Vagina (tissue), 2 donors: Measurements from ENCODE around the gene TGFA. TPM values are rescaled to one million over a fixed set of nuclear protein-coding genes. Genes with fewer than 3 reads are reported as not detected.

Experiments
- DNase-seq, 2 donors: peaks; one replicate each; pipeline ENCODE4 v3.0.0-alpha.2; 2017; ENCODE audit errors: extremely low spot score in 2 of 2
- H3K27ac ChIP-seq: fragments of 200-600 bp; sonication (generic); one replicate; pipeline ENCODE4 v1.5.1; 2019
- H3K27me3 ChIP-seq: fragments of 200-600 bp; sonication (generic); one replicate; pipeline ENCODE4 v1.5.1; 2019
- H3K36me3 ChIP-seq, 2 donors: fragments of 200-600 bp; sonication (generic); one replicate each; pipeline ENCODE4 v1.5.1; 2017 to 2019
- H3K4me1 ChIP-seq: fragments of 200-600 bp; sonication (generic); one replicate; pipeline ENCODE4 v1.5.1; 2019
- H3K4me3 ChIP-seq, 2 donors: fragments of 200-600 bp; sonication (generic); 1 replicate in 1 of 2; 2 replicates in 1 of 2; pipeline ENCODE4 v1.5.1; 2016 to 2019
- H3K9me3 ChIP-seq: fragments of 200-600 bp; sonication (generic); one replicate; pipeline ENCODE4 v1.5.1; 2019
- POLR2A ChIP-seq, 2 donors: fragments of 450-650 bp; IDR thresholded peaks; one replicate each; pipeline ENCODE4 v1.6.1; 2017; ENCODE audit warnings: antibody characterized with exemption in 2 of 2, mild to moderate bottlenecking in 2 of 2, moderate library complexity in 2 of 2
- POLR2AphosphoS5 ChIP-seq, 2 donors: sonication (generic); formaldehyde crosslinking; IDR thresholded peaks; one replicate each; pipeline ENCODE4 v1.9.0; 2017; ENCODE audit warnings: antibody characterized with exemption in 2 of 2, mild to moderate bottlenecking in 2 of 2, low read depth in 1 of 2; ENCODE audit not compliant: insufficient read depth in 1 of 2
- intact Hi-C: fragments of 100-400 bp; cut with DNase I; formaldehyde crosslinking; loops from one replicate; pipeline ENCODE4 v1.15.1; 2023
- total RNA-seq: library from RNA; depleted of rRNA; stranded (reverse); fragments of >200 nt; gene quantifications from one replicate; pipeline ENCODE4 v1.2.3, GENCODE V29; 2016
- TF ChIP-seq, protein P1 (sequence below), 3 experiments: fragments of 450-650 bp in 2 of 3; fragments of 200-600 bp in 1 of 3; sonication (generic) in 1 of 3; IDR thresholded peaks; one replicate each; pipeline ENCODE4 v1.5.1; 2017 to 2019; ENCODE audit warnings: antibody characterized with exemption in 3 of 3, mild to moderate bottlenecking in 2 of 3, moderate library complexity in 2 of 3

The TGFA gene
- total RNA-seq, 1 donor from 2014 or later: 27.7 TPM

DNA sequence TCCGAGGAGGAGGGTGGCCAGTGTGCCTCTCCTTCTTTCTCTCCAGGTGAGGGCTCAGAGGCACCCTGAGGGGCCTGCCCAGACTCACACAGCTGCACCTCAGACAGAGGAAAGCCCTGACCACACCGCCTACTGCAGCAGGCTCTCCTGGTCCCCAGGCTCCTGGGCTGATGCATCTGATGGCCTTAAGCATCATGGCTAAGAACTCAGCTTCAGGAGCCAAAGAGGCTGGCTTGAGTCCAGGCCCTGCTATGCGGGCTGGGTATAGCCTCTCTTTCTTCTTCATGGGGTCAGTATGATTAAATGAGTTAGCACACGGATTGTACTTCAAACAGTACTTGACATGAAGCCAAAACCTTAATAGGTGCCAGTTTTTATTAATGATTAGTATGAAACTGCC is 89.6 kb downstream of the TGFA start:
- intact Hi-C loops: no loop called here
- Histone ChIP-seq H3K9me3 (no peaks in the 10 kb centered on the region), H3K27ac (no peak overlapping the region), H3K4me1 (no peaks in the 10 kb centered on the region), H3K27me3 (no peaks in the 10 kb centered on the region), H3K36me3 (no peaks in the 10 kb centered on the region), H3K4me3 (no peak overlapping the region)
- TF ChIP-seq, protein P1, sequence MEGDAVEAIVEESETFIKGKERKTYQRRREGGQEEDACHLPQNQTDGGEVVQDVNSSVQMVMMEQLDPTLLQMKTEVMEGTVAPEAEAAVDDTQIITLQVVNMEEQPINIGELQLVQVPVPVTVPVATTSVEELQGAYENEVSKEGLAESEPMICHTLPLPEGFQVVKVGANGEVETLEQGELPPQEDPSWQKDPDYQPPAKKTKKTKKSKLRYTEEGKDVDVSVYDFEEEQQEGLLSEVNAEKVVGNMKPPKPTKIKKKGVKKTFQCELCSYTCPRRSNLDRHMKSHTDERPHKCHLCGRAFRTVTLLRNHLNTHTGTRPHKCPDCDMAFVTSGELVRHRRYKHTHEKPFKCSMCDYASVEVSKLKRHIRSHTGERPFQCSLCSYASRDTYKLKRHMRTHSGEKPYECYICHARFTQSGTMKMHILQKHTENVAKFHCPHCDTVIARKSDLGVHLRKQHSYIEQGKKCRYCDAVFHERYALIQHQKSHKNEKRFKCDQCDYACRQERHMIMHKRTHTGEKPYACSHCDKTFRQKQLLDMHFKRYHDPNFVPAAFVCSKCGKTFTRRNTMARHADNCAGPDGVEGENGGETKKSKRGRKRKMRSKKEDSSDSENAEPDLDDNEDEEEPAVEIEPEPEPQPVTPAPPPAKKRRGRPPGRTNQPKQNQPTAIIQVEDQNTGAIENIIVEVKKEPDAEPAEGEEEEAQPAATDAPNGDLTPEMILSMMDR (IDR thresholded peaks at IDR 0.05): no peak
- no peak for TF ChIP-seq POLR2AphosphoS5 (IDR thresholded peaks at IDR 0.05; ENCODE audit: insufficient read depth in 1 of 2, low read depth in 1 of 2)
- no peak for TF ChIP-seq POLR2A (IDR thresholded peaks at IDR 0.05)
- no peak for DNase-seq

DNA sequence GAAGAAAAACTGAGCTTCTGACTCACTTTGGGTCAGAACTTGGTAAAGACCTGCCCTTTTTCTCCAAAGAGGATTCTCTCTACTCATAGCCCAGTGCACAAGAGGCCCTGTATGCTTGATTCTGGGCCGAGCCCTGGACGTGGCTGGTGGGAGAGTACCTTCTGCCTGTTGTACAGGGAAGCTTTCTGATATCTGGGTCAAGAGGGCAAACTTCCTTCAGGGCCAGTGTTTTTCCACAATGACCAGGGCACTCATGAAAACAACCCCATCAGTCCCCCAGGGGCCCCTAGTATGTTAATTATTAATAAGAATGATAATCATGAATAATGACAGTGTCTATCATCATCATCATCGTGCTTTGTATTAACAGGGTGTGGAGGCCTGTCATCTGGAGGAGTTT is 90.0 kb downstream of the TGFA start:
- no peak overlapping the region for H3K27ac ChIP-seq
- H3K27me3 ChIP-seq: no peaks in the 10 kb centered on the region
- TF ChIP-seq POLR2A (IDR thresholded peaks at IDR 0.05) (no peak), POLR2AphosphoS5 (IDR thresholded peaks at IDR 0.05; ENCODE audit: insufficient read depth in 1 of 2, low read depth in 1 of 2) (no peak)
- TF ChIP-seq, protein P1 (IDR thresholded peaks at IDR 0.05): no peak
- no peaks in the 10 kb centered on the region for H3K36me3 ChIP-seq
- no peak for DNase-seq
- H3K4me1 ChIP-seq: no peaks in the 10 kb centered on the region
- no peak overlapping the region for H3K4me3 ChIP-seq
- intact Hi-C loops: no loop called here
- no peaks in the 10 kb centered on the region for H3K9me3 ChIP-seq

DNA sequence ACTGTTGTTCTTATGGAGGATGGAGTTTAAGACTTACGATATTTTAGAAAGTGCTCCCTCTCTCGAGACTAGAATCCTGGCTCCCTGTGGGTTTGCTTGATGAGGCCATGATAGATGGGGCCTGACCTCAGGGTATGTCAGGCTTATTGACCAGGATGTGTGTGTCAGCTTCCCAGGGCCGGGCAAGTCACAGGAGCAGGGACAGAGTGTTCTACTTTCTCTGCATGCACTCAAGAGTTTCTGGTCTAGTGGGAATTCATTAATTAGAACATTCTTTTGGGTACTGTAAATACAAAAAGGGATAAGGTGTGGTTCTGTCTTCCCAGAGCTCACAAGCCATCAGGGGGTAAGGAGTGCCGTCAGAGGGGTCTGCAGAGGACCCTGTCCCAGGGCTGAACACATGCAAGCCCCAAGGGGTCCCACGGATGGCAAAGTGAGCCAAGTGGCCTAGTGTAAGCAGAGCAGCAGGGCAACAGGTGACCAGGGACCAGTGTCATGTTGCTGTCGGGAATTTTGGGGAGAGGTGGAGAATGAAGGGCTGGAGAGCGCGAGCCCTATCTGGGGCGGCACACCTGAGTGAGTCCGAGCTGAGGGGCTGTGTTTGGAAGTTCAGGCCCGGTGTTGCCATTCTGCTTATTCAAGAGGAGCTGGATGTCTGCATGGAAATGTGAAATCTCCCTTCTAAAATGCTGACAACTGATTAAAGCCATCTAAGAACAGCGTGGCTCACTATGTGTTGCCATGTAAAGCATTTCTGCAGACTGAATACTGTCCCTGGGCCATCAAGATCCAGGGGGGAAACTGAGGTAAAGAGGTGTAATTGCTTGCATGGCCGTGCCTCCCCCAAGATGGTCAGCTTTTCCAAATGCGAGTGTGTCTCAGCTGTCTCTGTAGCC is 91.4 kb downstream of the TGFA start:
- TF ChIP-seq, protein P1 (IDR thresholded peaks at IDR 0.05): no peak
- no peak for TF ChIP-seq POLR2A (IDR thresholded peaks at IDR 0.05)
- Histone ChIP-seq H3K27ac (no peak overlapping the region), H3K4me1 (no peaks in the 10 kb centered on the region), H3K36me3 (no peaks in the 10 kb centered on the region), H3K9me3 (no peaks in the 10 kb centered on the region), H3K27me3 (no peaks in the 10 kb centered on the region), H3K4me3 (no peak overlapping the region)
- no peak for DNase-seq
- intact Hi-C loops: no loop called here

DNA sequence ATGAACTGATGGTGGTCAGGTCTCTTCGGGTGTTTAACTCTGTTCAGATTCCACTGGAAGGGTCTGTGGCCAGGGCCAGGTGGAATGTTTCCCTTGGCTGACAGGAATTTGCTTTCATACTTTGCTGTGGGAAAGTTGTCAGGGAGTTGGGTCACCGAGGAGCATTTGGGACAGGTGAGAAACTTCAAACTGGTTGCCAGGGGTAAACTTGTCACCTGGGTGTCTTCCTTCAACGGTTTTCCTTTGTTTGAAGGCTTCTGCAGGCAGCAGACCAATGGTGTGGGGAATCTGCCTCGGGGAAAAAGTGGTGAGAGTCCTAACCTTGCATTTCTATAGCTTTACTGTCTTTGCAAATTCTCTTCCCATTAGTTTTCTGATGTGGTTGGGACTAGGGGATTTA is 92.2 kb downstream of the TGFA start:
- no peak overlapping the region for H3K27ac ChIP-seq

More for the DNA sequence above, 92.2 kb downstream of the TGFA start:
- Histone ChIP-seq H3K4me1 (no peaks in the 10 kb centered on the region), H3K9me3 (no peaks in the 10 kb centered on the region), H3K4me3 (no peak overlapping the region), H3K27me3 (no peaks in the 10 kb centered on the region), H3K36me3 (no peaks in the 10 kb centered on the region)
- TF ChIP-seq POLR2A (IDR thresholded peaks at IDR 0.05) (no peak), POLR2AphosphoS5 (IDR thresholded peaks at IDR 0.05; ENCODE audit: insufficient read depth in 1 of 2, low read depth in 1 of 2) (no peak)
- TF ChIP-seq, protein P1 (IDR thresholded peaks at IDR 0.05): no peak
- no peak for DNase-seq
- intact Hi-C loops: no loop called here
